ENCODE results near the gene KDM4E. TPM values are rescaled to one million over a fixed set of nuclear protein-coding genes. Genes with fewer than 3 reads are reported as not detected.

KDM4E gene
- total and polyA plus RNA-seq, 9 of the 15 experiments (the other 6 are each of a cell fraction or from before 2014, with no cell fraction given): 0.04 TPM; not detected in 8

- 0 out of 2 replicates have a peak, but pooled peaks have one; percentile 24 for TF ChIP-seq ZBTB40 (IDR thresholded peaks at IDR 0.05)
- TF ChIP-seq ZBTB40 (CRISPR knock-in tag; IDR thresholded peaks at IDR 0.05): no peak
- TF ChIP-seq MBD2 (IDR thresholded peaks at IDR 0.05; ENCODE audit: borderline replicate concordance, low read depth): no peak
- TF ChIP-seq ZNF232 (CRISPR knock-in tag; IDR thresholded peaks at IDR 0.05): no peak
- TF ChIP-seq FUS (optimal IDR thresholded peaks at IDR 0.05; ENCODE audit: low read depth, low read length): no peak
- no peak for TF ChIP-seq ZNF717 (CRISPR knock-in tag; IDR thresholded peaks at IDR 0.05)
- peak; percentile 1 for TF ChIP-seq U2AF1 (optimal IDR thresholded peaks at IDR 0.05; ENCODE audit: low read depth, low read length)
- 0 out of 2 replicates have a peak, but pooled peaks have one; percentile 43 for TF ChIP-seq GTF2E2 (tag; IDR thresholded peaks at IDR 0.05)
- TF ChIP-seq OTX1 (CRISPR knock-in tag; IDR thresholded peaks at IDR 0.05): no peak
- no peak for TF ChIP-seq ZNF184 (CRISPR knock-in tag; IDR thresholded peaks at IDR 0.05)
- TF ChIP-seq KLF10 (CRISPR knock-in tag; IDR thresholded peaks at IDR 0.05): no peak
- TF ChIP-seq CREM (IDR thresholded peaks at IDR 0.05; ENCODE audit: low read depth): no peak
- TF ChIP-seq IRF9 (tag; IDR thresholded peaks at IDR 0.05): no peak
- no peak for TF ChIP-seq ZNF436 (CRISPR knock-in tag; IDR thresholded peaks at IDR 0.05)
- no peak for TF ChIP-seq ZFX (CRISPR knock-in tag; IDR thresholded peaks at IDR 0.05)
- TF ChIP-seq E2F6 (IDR thresholded peaks at IDR 0.05; ENCODE audit: borderline replicate concordance in 1 of 2, extremely low read depth in 1 of 2, insufficient read depth in 1 of 2, insufficient read length in 1 of 2, low read depth in 1 of 2, low read length in 1 of 2, poor library complexity in 1 of 2, severe bottlenecking in 1 of 2): no peak
- TF ChIP-seq EHMT2 (IDR thresholded peaks at IDR 0.05): no peak
These were observed 41.6 kb downstream of the KDM4E start, which contains the start of gene SRSF8 (continued) for GRCh38 chr11:95066716-95067038.

All from K562 (cell line).